HG03196 (cell line): ENCODE results near the gene PGAP3.

Experiments
- ATAC-seq: cut with Tn5 transposase; IDR thresholded peaks from one replicate; pipeline ENCODE4 v1.9.1; 2021; ENCODE audit not compliant: unreplicated experiment

Gene PGAP3

GRCh38 chr17:39672522-39673334 lies 15.1 kb downstream of the PGAP3 start:
- no peak for ATAC-seq

GRCh38 chr17:39671651-39672521 lies 16.0 kb downstream of the PGAP3 start:
- ATAC-seq = no peak

GRCh38 chr17:39670746-39671145 lies 17.1 kb downstream of the PGAP3 start:
- ATAC-seq = no peak

DNA sequence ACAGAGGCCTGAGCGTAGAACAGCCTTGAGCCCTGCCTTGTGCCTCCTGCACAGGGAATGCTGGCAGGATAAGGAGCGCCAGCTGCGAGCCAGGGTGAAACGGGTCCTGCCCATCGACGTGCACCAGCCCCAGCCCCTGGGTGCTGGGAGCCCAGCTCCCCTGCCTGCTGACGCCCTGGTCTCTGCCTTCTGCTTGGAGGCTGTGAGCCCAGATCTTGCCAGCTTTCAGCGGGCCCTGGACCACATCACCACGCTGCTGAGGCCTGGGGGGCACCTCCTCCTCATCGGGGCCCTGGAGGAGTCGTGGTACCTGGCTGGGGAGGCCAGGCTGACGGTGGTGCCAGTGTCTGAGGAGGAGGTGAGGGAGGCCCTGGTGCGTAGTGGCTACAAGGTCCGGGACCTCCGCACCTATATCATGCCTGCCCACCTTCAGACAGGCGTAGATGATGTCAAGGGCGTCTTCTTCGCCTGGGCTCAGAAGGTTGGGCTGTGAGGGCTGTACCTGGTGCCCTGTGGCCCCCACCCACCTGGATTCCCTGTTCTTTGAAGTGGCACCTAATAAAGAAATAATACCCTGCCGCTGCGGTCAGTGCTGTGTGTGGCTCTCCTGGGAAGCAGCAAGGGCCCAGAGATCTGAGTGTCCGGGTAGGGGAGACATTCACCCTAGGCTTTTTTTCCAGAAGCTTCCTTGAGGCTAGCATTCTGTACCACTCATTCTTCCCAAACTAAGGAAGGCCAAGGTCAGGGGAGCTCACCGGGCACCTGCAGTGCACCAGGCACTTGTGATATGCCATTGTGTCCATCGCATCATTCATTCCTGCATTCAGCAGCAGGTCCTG lies 17.7 kb downstream of the PGAP3 start:
- ATAC-seq = no peak

- no peak for ATAC-seq
Measured at GRCh38 chr17:39667945-39668924, 19.6 kb downstream of the PGAP3 start, which contains the start of gene PNMT. Gene PNMT, plus strand, starts transcription at chr17:39668453. Its CDS starts 23 bp downstream, at chr17:39668476.

- no peak for ATAC-seq
Measured at GRCh38 chr17:39667262-39667944, 20.5 kb downstream of the PGAP3 start.

- ATAC-seq = no peak
Measured at GRCh38 chr17:39666601-39667261, 21.1 kb downstream of the PGAP3 start.

- no peak for ATAC-seq
Measured at GRCh38 chr17:39666231-39666600, 21.6 kb downstream of the PGAP3 start.

DNA sequence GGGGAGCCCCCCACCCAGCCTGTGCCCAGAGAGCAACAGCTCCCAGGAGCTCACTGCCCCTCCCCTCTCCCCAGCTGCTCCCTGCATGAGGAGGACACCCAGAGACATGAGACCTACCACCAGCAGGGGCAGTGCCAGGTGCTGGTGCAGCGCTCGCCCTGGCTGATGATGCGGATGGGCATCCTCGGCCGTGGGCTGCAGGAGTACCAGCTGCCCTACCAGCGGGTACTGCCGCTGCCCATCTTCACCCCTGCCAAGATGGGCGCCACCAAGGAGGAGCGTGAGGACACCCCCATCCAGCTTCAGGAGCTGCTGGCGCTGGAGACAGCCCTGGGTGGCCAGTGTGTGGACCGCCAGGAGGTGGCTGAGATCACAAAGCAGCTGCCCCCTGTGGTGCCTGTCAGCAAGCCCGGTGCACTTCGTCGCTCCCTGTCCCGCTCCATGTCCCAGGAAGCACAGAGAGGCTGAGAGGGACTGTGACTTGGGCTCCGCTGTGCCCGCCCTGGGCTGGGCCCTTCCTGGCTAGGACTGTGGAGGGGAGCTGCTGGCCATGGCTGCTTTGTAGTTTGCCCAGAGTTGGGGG lies 22.1 kb downstream of the PGAP3 start:
- no peak for ATAC-seq

DNA sequence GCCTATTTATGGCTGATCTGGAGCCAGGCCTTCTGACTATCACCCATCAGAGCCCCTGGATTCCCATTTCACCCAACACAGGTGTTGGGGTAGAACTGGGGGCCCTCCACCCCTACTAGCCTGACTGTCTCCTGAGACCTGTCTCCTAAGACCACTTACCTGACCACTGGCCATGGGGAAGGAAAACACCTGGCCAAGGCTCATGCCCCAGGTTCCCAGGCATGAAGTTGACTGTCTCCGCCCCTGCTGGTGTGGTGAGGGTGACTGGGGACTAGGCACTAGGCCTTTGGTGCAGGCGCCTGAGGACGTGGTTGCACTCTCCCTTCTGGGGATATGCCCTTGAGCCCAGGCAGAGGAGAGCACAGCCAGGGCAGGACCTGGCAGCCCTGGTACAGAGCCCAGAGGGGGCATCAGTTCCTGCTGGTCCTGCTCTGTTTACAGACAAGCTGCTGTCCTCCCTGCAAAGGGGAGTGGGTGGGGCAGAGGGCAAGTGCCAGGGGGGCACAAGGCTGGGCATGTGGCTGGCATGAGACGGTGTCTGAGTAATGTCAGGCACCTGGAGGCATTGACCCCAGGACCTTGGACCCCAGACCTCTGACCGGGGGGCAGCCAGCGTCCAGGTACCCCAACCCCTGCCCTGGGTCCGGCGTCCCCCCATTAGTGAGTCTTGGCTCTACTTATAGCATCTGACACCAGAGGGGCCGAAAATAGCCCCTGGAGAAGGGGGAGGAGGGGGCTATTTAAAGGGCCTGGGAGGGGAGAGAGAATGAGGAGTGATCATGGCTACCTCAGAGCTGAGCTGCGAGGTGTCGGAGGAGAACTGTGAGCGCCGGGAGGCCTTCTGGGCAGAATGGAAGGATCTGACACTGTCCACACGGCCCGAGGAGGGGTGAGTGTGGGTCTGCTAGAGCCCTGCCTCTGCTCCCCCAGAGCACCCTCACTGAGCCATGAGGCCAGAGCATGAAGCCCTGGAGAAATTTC lies 23.0 kb downstream of the PGAP3 start, which contains the start of gene TCAP:
TCAP (plus strand) TSS at position 769 of the 981 bp plus-strand sequence; CDS start at position 780, 11 bp downstream.
- ATAC-seq = no peak

DNA sequence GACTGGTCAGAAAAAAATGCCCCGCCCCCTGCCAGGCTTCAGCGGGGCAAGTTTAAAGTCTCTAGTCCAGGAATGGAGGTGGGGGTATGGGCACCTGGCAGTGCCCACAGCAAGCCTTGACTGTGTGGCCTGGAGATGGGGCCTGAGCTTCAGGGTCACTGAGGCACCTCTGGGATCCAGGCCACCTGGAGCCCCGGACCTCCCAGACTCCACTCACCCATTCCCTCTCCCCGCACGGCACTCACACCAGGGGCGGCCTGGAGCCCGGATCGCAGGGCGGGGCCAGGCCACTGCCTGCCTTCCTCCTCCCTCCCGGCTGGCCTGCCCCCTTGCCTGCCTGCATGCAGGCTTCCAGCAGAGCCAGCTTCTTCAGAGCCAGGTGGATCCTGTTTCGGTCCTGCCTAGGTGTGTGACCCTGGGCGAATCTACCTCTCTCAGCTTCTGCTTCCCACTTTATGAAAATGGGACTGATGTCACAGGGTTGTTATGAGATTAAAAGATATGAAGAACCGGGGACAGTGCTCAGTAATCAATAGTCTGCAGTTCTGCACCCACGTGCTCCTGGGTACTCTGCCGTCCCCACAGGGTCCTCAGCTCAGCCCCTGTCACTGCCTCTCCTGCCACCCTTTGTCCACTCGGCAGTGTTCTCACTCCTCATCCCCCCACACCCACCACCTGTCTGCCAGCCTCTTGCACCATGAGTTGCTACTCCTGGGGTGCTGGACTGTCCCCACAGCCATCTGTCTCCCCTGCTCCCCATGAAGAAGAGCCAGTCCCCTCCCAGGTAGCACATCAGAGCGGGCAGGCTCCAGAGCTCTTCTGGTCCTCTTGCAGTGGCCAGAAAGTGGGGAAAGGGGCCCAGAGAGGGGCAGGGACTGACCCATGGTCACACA lies 23.9 kb downstream of the PGAP3 start:
- ATAC-seq = no peak

DNA sequence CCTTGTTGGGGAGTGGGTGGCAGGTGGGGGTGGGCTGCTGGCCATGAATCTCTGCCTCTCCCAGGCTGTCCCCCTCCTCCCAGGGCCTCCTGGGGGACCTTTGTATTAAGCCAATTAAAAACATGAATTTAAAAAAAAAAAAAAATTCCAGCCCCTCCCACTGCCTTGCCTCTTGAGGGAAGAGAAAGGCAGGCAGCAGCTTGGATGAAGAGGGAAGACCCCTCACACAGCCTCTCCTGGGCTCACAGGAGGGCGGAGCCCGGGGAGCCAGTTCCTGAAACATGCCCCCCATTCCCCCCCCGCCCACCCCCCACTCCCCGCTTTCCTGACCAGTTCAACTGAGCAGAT lies 24.5 kb downstream of the PGAP3 start:
- ATAC-seq = no peak

DNA sequence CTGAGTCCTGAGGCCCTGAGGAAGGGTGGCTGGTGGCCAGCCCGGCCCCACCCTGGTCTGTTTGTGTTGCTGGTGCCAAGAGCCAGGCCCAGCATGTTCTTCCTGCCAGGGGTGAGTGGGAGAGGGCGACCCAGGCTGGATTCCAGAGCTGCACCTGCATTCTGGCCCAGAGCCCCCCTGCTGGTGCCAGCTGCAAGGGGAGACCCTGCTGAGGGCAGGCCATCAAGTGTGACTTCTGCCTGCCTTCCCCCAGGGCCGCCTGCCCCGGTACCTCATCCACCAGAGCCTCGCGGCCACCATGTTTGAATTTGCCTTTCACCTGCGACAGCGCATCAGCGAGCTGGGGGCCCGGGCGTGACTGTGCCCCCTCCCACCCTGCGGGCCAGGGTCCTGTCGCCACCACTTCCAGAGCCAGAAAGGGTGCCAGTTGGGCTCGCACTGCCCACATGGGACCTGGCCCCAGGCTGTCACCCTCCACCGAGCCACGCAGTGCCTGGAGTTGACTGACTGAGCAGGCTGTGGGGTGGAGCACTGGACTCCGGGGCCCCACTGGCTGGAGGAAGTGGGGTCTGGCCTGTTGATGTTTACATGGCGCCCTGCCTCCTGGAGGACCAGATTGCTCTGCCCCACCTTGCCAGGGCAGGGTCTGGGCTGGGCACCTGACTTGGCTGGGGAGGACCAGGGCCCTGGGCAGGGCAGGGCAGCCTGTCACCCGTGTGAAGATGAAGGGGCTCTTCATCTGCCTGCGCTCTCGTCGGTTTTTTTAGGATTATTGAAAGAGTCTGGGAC lies 25.1 kb downstream of the PGAP3 start:
- no peak for ATAC-seq

- ATAC-seq = no peak
Measured at GRCh38 chr17:39661744-39662541, 25.9 kb downstream of the PGAP3 start.
